Adrenal gland (tissue), 12 donors: ENCODE results near the gene RCC2. TPM values are rescaled to one million over a fixed set of nuclear protein-coding genes. Genes with fewer than 3 reads are reported as not detected.
"Not testable (repeated sequence)": the region's sequence is repeated elsewhere in the genome, so short reads cannot be mapped to it uniquely, and the experiment has no call there.

ENCODE experiments used
- DNase-seq, 7 donors: peaks; one replicate each; pipeline ENCODE4 v3.0.0-alpha.2; 2019 to 2020
- H3K27ac ChIP-seq, 5 donors: fragments of 200-600 bp; sonication (generic) in 4 of 5; 1 replicate in 3 of 5; 2 replicates in 2 of 5; pipeline versions ENCODE4 v1.5.1 to v1.8.0; 2016 to 2020; ENCODE audit warnings: mild to moderate bottlenecking in 1 of 5
- H3K27me3 ChIP-seq: fragments of 200-600 bp; 2 replicates; pipeline ENCODE4 v1.8.0; 2021
- H3K36me3 ChIP-seq, 2 donors: fragments of 200-600 bp; replicated peaks in 1 of 2; 1 replicate in 1 of 2; 2 replicates in 1 of 2; pipeline versions ENCODE4 v1.5.1 to v1.8.0; 2018 to 2022
- H3K4me1 ChIP-seq, 2 donors: fragments of 200-600 bp; replicated peaks in 1 of 2; 1 replicate in 1 of 2; 2 replicates in 1 of 2; pipeline versions ENCODE4 v1.5.1 to v1.8.0; 2018 to 2021
- H3K4me3 ChIP-seq, 4 donors: fragments of 200-600 bp; sonication (generic) in 3 of 4; one replicate each; pipeline ENCODE4 v1.5.1; 2016 to 2018
- H3K9me3 ChIP-seq, 3 donors: fragments of 200-600 bp; sonication (generic) in 1 of 3; replicated peaks in 1 of 3; 1 replicate in 2 of 3; 2 replicates in 1 of 3; pipeline versions ENCODE4 v1.5.1 to v1.8.0; 2016 to 2021
- CTCF ChIP-seq, 6 experiments: fragments of 450-650 bp in 4 of 6; fragments of 200-600 bp in 2 of 6; sonication (generic) in 1 of 6; IDR thresholded peaks; 1 replicate in 5 of 6; 2 replicates in 1 of 6; pipeline versions ENCODE4 v1.5.1 to v1.8.0; 2016 to 2021; ENCODE audit warnings: antibody characterized with exemption in 6 of 6, mild to moderate bottlenecking in 2 of 6, moderate library complexity in 1 of 6
- POLR2A ChIP-seq, 2 donors: fragments of 450-650 bp; IDR thresholded peaks; one replicate each; pipeline ENCODE4 v1.6.1; 2017; ENCODE audit warnings: antibody characterized with exemption in 2 of 2, mild to moderate bottlenecking in 2 of 2, moderate library complexity in 1 of 2
- WGBS, 4 donors: extraction: QIAGEN DNeasy Blood & Tissue Kit in 2 of 4; methylation state at CpG; one replicate each; pipeline versions ENCODE4 v1.1.5 to v1.1.7; 2013 to 2017; 5-methylcytosine and 5-hydroxymethylcytosine counted together
- intact Hi-C, 2 donors: fragments of 100-400 bp; cut with DNase I; formaldehyde crosslinking; loops; one replicate each; pipeline versions ENCODE4 v1.14.1 to v1.15.0; 2022 to 2023
- polyA plus RNA-seq, 3 donors: library from polyadenylated mRNA; stranded (reverse); fragments of 200-250 nt in 2 of 3; fragments of 350-450 nt in 1 of 3; fragmentation: Illumina TruSeq in 1 of 3; extraction: RNeasy Lipid Tissue Mini Kit (QIAGEN cat#74804) in 1 of 3; gene quantifications; one replicate each; pipeline ENCODE4 v1.2.3, GENCODE V29; 2013 to 2014
- total RNA-seq, 9 donors: library from RNA; depleted of rRNA in 4 of 9; stranded (reverse); fragments of >200 nt in 4 of 9; fragments of 120-200 nt in 1 of 9; fragmentation: NEBNext Ultra II Directional in 1 of 9; extraction: Animal tissue kit (Norgen Biotek cat#: 25700) in 1 of 9; gene quantifications; one replicate each; pipeline versions ENCODE4 v1.1.0 to v1.2.4, GENCODE V29; 2013 to 2023
- donor health status: healthy with polysubstance abuse.
- donor health status: Bipolar disorder and iron deficiency.
- donor health status: DM: yes; HTN: yes; CAD: no.
- donor health status: DM: no; HTN: no; CAD: no.
- donor health status: DM: no; HTN: no; CAD: no.
- donor health status: DM: yes; HTN: yes; CAD: no.

The RCC2 gene
- total and polyA plus RNA-seq, 12 donors: 19.3 to 38.3 (median 28.6) TPM

- intact Hi-C loops: loop anchor here in 1 of 2 donors (10.0 kb wide), 1 partner anchor 56 kb away; no protein-coding TSS in a partner anchor
These were observed 41.4 kb upstream of the RCC2 start for GRCh38 chr1:17480846-17481245.

GRCh38 chr1:17475752-17476151, 36.3 kb upstream of the RCC2 start:
- Histone ChIP-seq H3K27me3 (no peaks in the 10 kb centered on the region), H3K27ac (no peak overlapping the region), H3K4me3 (no peak overlapping the region), H3K36me3 (no peaks in the 10 kb centered on the region), H3K9me3 (no peaks in the 10 kb centered on the region), H3K4me1 (no peaks in the 10 kb centered on the region)
- TF ChIP-seq POLR2A (IDR thresholded peaks at IDR 0.05): peak in 1 of 2 donors; percentile 14
- no peak for TF ChIP-seq CTCF (IDR thresholded peaks at IDR 0.05)
- intact Hi-C loops: no loop called here
- DNase-seq: peak; percentile 22 to 86 (median 71)
- WGBS, 4 donors: 38 to 46% (median 43%) methylated on average over 3 of the region's 3 CpGs

More at GRCh38 chr1:17480846-17481245, 41.4 kb upstream of the RCC2 start:
- Histone ChIP-seq H3K27me3 (no peaks in the 10 kb centered on the region), H3K4me1 (no peaks in the 10 kb centered on the region), H3K36me3 (no peaks in the 10 kb centered on the region), H3K27ac (no peak overlapping the region), H3K4me3 (no peak overlapping the region), H3K9me3 (no peaks in the 10 kb centered on the region)
- DNase-seq: no peak
- WGBS, 4 donors: 76 to 91% (median 80%) methylated on average over 7 of the region's 7 CpGs
- no peak for TF ChIP-seq POLR2A (IDR thresholded peaks at IDR 0.05)
- TF ChIP-seq CTCF (IDR thresholded peaks at IDR 0.05): no peak

- H3K4me3 ChIP-seq, H3K27ac ChIP-seq, intact Hi-C loops, H3K4me1 ChIP-seq, H3K36me3 ChIP-seq, H3K9me3 ChIP-seq, DNase-seq, H3K27me3 ChIP-seq: not testable (repeated sequence)
- WGBS, 4 donors: 81 to 87% (median 83%) methylated on average over 20 of the region's 20 CpGs
These were observed 35.5 kb upstream of the RCC2 start for GRCh38 chr1:17474836-17475555.

GRCh38 chr1:17472814-17473213, 33.3 kb upstream of the RCC2 start:
- no peaks in the 10 kb centered on the region for H3K9me3 ChIP-seq
- no peak for TF ChIP-seq POLR2A (IDR thresholded peaks at IDR 0.05)
- no peak for TF ChIP-seq CTCF (IDR thresholded peaks at IDR 0.05)
- WGBS, 4 donors: 46 to 62% (median 55%) methylated on average over 5 of the region's 5 CpGs
- H3K4me1 ChIP-seq: no peaks in the 10 kb centered on the region
- no peak overlapping the region for H3K4me3 ChIP-seq
- intact Hi-C loops: no loop called here
- no peak for DNase-seq
- H3K27ac ChIP-seq: no peak overlapping the region
- H3K36me3 ChIP-seq: no peaks in the 10 kb centered on the region
- no peaks in the 10 kb centered on the region for H3K27me3 ChIP-seq

GRCh38 chr1:17471393-17471792, 31.9 kb upstream of the RCC2 start:
- WGBS, 4 donors: 57 to 83% (median 78%) methylated on average over 2 of the region's 2 CpGs
- TF ChIP-seq CTCF (IDR thresholded peaks at IDR 0.05) (no peak), POLR2A (IDR thresholded peaks at IDR 0.05) (no peak)
- no peaks in the 10 kb centered on the region for H3K9me3 ChIP-seq
- intact Hi-C loops: no loop called here
- no peaks in the 10 kb centered on the region for H3K4me1 ChIP-seq
- no peak overlapping the region for H3K27ac ChIP-seq
- no peaks in the 10 kb centered on the region for H3K36me3 ChIP-seq
- no peak for DNase-seq
- H3K4me3 ChIP-seq: no peak overlapping the region
- H3K27me3 ChIP-seq: peaks cover 6% of the 10 kb centered on the region
